NCI-H187 treated with DMSO at 0.1 percent for 48 hours (cell line): ENCODE results near the gene ACTN1.

Experiments
- DNase-seq: peaks from one replicate; lab custom pipeline; 2025; lab: John Stamatoyannopoulos, UW

ACTN1 gene

DNA sequence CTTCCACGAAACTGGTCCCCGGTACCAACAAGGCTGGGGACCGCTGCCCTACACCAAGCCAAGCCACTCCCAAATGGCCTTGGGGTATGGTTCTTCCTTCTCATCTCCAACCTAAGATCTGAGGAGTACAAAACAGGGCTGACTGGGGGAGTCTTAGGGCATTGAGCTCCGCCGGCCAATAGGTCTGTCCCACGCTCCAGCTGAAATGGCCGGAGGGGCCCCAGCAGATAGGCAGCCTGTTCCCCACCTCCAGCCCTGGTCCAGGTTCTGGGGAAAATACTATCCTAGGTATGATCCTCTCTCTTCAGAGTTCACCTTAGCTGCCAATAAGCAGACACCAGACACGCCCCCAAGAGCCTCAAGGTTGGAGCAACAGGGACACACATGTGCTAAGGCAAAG is 90.2 kb downstream of the ACTN1 start:
- no peak for DNase-seq

- no peak for DNase-seq
These were observed 90.9 kb downstream of the ACTN1 start for GRCh38 chr14:68888025-68888850.

DNA sequence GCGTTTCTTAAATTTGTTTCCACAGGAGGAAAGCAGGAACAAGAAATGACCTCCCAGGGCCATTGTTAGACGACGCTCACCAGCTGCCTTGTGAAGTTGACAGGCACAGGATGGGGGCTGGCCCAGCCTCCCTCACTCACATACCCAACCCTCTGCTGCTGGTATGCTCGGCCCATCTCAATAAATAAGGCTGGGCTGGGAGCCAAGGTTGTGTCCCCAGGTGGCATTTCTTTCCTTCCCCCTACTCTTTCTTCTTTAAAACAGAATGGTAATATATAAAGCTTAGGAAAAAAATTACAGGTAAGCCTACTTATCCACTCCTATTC is 93.0 kb downstream of the ACTN1 start:
- no peak for DNase-seq

GRCh38 chr14:68885226-68886108 is 93.6 kb downstream of the ACTN1 start:
- DNase-seq: no peak

GRCh38 chr14:68884031-68885030 is 94.8 kb downstream of the ACTN1 start:
- no peak for DNase-seq

DNA sequence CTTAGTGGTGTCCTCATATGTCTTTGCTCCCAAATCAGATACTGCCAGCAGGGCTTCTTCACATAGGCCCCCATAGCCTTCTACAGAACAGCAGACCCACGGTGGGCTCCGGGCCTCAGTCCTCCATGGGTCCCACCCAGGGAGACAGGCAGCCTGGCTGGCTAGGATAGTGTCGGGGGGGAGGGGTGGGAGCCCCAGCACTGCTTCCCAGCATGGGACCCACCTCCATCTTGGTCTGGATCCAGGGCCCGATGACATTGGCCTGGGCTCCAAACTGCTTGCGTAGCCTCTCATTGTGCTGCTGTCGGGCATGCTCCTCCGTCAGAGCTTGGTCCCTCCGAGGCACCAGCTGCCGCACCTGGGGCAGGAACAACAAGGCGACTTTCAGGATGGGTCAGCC is 96.9 kb downstream of the ACTN1 start:
- DNase-seq: no peak

GRCh38 chr14:68881396-68881795 is 97.7 kb downstream of the ACTN1 start:
- DNase-seq: no peak

DNA sequence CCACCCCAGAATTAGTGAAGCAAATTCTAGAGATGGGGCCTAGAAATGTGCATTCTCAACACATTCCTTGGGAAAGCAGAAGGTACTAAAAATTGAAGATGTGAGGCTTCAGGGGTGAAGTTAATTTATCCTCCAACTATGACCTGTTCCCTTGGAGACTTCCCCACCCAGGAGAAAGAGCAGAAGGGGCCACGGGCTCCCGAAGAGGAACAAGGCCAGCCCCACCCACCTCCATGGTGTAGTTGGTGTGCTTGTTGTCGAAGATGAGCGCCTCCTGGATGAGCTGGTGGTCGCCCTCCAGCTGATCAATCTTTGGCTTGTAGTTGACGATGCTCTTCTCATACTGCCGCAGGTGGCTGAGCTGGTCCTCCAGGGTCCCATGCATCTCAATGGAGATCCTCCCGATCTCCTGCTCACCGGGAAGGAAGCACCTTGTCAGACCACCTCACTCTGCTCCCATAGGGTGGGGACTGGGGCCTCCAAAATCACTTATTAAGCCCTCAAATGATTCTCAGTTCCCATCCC is 98.5 kb downstream of the ACTN1 start:
- no peak for DNase-seq

DNA sequence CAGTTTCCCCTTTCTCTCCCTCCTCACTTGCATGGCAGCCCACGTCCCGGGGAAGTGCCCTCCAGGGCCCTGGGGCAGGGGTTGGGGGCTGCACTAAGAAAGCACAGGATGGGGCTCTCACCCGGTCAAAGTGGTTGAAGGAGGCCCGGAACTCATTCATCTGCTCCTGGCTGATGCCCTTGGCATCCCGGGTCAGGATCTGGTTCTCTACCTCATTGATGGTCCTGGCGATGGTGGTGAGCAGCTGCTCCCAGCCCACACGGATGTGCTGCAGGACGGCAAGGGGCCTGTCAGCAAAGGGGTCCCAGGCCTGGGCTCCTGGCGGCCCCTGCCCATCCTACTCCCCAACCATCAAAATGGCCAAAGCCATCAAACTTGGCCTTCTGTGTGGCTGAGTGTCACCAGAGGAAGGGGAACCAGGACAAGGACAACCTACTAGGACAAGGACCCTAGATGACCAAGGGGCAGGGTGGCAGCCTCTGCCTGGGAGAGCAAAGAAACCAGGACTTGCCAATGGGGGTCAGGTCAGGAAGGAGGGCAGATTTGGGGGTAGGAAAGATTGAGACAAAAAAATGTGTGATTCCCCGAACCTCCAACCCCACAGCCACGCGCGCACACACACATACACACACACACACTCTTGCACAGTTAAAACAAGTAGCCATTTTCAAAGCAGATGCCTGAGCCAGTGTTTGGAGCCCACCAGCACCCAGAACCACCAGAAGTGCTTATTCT is 99.1 kb downstream of the ACTN1 start:
- DNase-seq: no peak

- DNase-seq: no peak
These were observed 99.8 kb downstream of the ACTN1 start for GRCh38 chr14:68879321-68879781.

DNA sequence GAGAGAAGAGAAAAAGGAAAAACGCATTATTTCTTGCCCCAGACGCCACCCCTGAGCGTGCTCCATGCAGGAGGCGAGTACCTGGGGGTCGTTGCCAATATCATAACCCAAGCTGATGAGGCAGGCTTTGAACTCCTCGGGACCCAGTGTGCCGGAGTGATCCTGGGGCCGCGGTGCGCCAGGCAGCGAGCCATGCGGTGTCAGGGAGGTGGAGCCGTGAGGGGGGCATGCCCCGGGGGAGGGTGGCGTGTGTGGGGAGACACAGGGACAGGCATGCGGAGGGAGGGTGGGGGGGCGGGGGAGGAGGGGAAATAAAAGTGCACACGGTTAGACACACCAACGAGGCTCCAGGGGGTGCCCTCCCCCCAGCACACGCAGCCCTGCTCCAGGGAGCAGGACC is 100.2 kb downstream of the ACTN1 start:
- no peak for DNase-seq

GRCh38 chr14:68877993-68878575 is 101.0 kb downstream of the ACTN1 start:
- no peak for DNase-seq

GRCh38 chr14:68876976-68877375 is 102.1 kb downstream of the ACTN1 start:
- no peak for DNase-seq

- no peak for DNase-seq
These were observed 104.4 kb downstream of the ACTN1 start for GRCh38 chr14:68874746-68875155.

- DNase-seq: no peak
These were observed 105.7 kb downstream of the ACTN1 start for GRCh38 chr14:68873376-68873775.

- no peak for DNase-seq
These were observed 107.7 kb downstream of the ACTN1 start for GRCh38 chr14:68871392-68871791.

- no peak for DNase-seq
These were observed 112.0 kb downstream of the ACTN1 start for GRCh38 chr14:68866991-68867533.

DNA sequence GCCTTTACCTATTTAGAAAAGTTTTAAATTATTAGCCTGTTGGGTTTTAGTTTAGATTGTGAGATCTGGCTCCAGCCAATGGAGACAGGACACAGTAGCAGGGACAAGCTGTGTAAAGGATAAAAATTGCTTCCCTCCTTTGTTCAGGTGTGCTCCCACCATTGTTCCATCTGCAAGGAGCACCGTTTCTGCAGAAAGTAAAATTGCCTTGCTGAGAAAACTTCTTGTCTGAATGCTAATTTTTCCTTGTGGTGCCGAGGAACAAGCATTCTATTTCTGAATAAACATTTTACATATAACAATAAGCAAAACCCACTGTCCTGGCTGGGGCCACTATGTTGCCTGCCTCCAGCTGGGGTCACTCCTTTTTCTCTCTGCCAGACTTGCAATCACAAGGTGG is 113.6 kb downstream of the ACTN1 start:
- DNase-seq: no peak

DNA sequence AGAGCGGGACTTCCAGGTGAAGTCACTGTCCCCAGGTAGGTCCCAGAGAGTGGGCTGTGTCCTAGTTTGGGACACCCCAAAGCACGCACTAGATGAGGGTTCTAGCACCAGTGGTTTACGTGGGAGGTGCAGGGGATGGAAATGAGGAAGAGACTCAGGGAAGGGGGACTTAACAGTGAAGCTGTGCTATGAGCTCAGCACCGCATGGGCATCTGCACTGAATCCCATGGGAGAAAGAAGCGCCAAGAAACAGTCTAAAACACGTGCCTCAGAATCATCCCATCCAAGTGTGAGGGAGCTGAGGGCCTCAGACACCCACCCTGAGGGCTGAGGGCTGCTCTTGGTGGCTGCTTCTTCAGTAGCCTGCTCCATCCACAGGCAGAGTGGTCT is 114.7 kb downstream of the ACTN1 start:
- DNase-seq: no peak

- no peak for DNase-seq
These were observed 115.3 kb downstream of the ACTN1 start for GRCh38 chr14:68863610-68864360.
